ENCODE data around the gene KCNMA1.

GRCh38 chr10:77162697-77163096 lies 474.9 kb downstream of the KCNMA1 start:
- no peak for TF ChIP-seq CTCF (IDR thresholded peaks at IDR 0.05)
- TF ChIP-seq POLR2AphosphoS5 (IDR thresholded peaks at IDR 0.05): no peak
- no peak for TF ChIP-seq EP300 (IDR thresholded peaks at IDR 0.05)
